GM12873 (cell line): ENCODE measurements around the gene ZNF766.

Source experiments
- TF ChIP-seq, protein P1 (sequence below): IDR thresholded peaks from 2 replicates; pipeline ENCODE4 v1.5.1; 2012; ENCODE audit warnings: low read depth, mild to moderate bottlenecking, moderate library complexity, low read length, control low read depth; ENCODE audit not compliant: insufficient read depth; ENCODE audit errors: missing control alignments

Gene ZNF766

DNA sequence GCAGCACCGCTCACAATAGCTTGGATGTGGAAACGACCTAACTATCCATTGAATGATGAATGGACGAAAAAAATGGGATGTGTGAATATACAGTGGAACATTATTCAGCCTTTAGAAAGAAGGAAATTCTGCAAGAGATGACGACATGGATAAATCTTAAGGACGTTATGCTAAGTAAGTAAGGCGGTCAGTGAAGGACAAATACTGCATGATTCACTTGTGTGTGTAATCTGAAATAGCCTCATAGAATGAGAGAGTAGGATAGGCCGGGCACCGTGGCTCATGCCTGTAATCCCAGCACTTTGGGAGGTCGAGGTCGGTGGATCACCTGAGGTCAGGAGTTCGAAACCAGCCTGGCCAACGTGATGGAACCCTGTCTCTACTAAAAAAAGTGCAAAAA, 25.4 kb upstream of the ZNF766 start:
- TF ChIP-seq, protein P1, sequence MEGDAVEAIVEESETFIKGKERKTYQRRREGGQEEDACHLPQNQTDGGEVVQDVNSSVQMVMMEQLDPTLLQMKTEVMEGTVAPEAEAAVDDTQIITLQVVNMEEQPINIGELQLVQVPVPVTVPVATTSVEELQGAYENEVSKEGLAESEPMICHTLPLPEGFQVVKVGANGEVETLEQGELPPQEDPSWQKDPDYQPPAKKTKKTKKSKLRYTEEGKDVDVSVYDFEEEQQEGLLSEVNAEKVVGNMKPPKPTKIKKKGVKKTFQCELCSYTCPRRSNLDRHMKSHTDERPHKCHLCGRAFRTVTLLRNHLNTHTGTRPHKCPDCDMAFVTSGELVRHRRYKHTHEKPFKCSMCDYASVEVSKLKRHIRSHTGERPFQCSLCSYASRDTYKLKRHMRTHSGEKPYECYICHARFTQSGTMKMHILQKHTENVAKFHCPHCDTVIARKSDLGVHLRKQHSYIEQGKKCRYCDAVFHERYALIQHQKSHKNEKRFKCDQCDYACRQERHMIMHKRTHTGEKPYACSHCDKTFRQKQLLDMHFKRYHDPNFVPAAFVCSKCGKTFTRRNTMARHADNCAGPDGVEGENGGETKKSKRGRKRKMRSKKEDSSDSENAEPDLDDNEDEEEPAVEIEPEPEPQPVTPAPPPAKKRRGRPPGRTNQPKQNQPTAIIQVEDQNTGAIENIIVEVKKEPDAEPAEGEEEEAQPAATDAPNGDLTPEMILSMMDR: no peak

DNA sequence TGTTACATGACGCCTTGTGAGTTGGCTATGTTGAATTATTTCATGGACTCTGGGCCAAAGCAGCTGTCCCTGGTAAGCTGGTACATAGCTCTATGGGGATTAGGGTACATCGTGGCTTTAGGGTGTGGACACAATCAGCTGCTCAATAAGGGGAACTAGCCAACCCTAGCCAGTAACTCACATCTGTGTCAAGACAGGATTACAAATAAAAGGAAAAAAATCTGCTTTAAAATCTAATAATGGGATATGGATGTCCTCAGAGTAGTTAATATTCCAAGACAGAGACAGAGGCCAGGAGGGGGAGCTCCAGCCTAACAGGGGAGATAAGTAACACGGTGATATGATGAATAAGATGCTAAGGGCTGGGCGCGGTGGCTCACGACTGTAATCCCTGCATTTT, 21.1 kb upstream of the ZNF766 start:
- TF ChIP-seq, protein P1: peak; percentile 21

DNA sequence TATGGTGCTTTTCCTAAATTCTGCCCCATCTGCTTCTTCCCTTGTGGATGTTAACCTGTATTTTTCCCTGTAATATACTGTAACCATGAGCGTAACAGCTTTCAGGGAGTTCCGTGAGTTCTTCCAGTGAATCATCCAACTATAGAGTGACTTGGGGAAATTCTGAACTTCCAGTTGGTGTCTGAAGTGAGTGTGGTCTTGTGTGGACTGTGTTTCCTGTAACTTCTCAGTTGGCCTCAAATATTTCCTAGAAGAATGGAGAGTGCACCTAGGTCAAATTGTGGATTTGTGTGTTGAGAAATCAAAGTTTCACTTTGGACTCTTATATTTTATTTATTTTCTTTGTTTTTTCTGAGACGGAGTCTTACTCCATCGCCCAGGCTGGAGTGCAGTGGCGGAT, 11.0 kb upstream of the ZNF766 start:
- TF ChIP-seq, protein P1: no peak

DNA sequence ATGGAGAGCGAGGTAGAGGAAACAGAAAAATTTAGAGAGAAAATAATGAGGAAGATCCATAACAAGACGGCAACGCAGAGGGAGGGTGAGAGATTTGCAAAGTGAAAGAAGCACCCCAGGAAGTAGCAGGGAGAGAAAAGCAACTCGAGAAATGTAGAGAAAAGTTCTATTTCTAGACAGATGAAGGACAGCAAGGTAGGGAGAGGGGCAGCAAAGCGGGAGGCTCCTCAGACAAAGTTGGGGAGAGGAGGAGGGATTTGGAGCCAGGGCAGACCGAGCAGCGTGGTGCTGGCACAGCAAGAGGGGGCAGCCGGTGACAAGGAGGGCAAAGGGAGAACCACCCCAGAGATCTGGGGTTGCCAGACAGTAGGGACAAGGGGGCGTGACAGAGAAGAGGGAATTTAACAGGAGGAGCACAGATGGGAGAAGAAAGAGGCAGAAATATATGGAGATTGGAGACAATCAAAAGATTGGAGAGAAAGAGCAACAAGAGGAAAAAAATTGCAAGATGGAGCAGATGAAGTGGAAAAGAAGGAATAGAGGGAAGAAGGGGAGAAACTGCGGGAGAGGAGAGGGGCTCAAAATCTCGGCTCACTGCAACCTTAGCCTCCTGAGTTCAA, 989 bp downstream of the ZNF766 start:
- TF ChIP-seq, protein P1: no peak

DNA sequence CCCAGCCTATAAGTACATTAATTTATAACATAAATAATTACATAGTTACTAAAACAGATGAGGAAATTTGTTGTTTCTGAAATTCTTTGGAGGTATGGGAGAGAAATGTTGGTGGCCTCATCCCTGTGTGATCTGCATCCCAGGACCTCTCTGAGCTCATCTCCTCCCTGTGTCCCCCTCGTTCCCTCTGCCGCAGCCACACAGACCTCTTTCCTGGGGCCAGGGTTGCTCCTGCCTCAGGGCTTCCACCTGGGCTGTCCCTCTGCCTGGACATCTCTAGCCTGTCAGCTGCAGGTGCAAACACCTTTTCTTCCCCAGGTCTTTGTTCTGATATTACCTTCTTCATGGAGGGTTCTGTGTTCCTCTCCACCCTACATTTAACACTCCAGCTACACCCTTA, 3.9 kb downstream of the ZNF766 start:
- TF ChIP-seq, protein P1: no peak

DNA sequence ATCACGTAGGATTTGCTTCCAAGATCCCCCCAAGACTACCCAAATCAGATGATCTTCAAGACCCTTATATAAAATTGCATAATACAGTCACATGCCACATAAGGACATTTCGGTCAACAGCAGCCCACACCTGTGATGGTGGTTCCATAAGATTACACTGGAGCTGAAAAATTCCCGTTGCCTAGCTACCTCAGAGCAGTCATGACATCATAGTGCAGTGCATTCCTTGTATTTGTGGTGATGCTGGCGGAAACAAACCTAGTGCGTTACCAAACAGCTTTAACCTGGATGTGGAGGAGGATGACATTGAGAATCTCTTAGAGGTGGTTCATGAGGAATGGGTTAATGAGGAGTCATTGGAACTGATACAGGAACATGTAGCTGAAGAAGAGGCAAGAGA, 4.8 kb downstream of the ZNF766 start:
- TF ChIP-seq, protein P1: no peak

DNA sequence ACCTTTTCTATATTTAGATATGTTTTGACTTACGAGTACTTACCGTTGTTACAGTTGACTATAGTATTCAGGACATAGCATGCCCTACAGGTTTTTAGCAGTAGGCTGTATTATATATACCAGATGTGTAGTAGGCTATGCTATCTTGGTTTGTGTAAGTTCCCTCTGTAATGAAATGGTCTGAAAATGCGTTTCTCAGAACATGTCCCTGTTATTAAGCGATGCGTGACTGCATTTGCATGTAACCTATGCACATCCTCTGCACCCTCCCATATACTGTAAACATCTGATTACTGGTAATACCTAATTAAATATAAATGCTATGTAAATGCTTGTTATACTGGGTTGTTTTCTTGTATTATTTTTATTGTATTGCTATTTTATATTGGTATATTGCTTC, 6.6 kb downstream of the ZNF766 start:
- TF ChIP-seq, protein P1: no peak
